Cerebellar nuclear complex (tissue), 1 donor: ENCODE results near the gene PCNX3.

ENCODE experiments used
- DNase-seq, 2 experiments: peaks; one replicate each; lab custom pipeline; 2025; lab: John Stamatoyannopoulos, UW

PCNX3 gene

GRCh38 chr11:65580031-65580692, 35.4 kb upstream of the PCNX3 start:
- no peak for DNase-seq

- DNase-seq: no peak
These were observed 34.8 kb upstream of the PCNX3 start for GRCh38 chr11:65580756-65581155.

DNA sequence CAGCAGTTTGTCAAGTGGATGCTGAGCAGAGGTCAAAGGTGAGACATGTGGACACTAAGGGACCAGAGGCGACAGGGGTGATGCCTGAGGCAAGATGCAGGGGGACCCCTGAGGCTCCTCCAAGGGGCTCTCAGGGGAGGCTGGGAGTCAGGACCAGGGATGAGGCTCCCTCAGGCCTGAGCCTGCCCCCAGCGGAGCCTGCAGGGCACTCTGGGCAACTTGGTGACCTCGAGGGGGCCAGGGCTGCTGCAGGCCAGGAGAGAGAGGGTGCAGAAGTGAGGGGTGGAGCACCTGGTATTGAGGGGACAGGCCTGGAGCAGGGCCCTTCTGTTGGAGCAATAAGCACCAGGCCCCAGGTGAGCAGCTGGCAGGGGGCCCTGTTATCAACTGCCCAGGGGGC, 33.6 kb upstream of the PCNX3 start:
- no peak for DNase-seq

DNA sequence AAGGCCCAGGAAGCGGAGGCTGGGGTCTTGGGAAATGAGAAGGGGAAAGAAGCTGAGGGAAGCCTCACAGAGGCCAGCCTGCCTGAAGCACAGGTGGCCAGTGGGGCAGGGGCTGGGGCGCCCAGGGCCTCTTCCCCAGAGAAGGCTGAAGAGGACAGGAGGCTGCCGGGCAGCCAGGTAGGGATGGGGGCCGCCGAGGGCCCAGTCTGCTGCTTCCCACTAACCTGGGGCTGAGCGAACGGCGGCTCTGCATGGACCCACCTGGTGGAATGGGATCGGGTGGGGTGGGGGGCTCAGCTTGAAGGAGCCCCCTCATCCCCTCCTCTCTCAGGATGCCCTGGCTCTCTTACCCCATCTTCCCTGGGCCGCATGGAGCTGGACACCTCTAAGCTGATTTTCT, 32.0 kb upstream of the PCNX3 start:
- DNase-seq: no peak

DNA sequence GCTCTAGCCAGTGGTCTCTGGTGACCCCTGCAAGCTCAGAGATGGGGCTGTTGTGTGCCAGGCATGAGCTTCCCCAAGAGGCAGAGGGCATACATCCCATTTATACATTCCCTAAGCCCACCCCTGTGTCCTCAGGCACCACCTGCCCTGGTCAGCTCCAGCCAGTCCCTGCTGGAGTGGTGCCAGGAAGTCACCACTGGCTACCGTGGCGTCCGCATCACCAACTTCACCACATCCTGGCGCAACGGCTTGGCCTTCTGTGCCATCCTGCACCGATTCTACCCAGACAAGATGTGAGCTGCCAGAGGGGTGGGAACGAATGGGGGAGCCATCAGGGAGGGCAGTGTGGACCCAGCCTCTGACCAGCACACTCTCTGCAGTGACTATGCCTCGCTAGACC, 31.5 kb upstream of the PCNX3 start:
- no peak for DNase-seq

GRCh38 chr11:65584723-65585171, 30.8 kb upstream of the PCNX3 start:
- DNase-seq: no peak

DNA sequence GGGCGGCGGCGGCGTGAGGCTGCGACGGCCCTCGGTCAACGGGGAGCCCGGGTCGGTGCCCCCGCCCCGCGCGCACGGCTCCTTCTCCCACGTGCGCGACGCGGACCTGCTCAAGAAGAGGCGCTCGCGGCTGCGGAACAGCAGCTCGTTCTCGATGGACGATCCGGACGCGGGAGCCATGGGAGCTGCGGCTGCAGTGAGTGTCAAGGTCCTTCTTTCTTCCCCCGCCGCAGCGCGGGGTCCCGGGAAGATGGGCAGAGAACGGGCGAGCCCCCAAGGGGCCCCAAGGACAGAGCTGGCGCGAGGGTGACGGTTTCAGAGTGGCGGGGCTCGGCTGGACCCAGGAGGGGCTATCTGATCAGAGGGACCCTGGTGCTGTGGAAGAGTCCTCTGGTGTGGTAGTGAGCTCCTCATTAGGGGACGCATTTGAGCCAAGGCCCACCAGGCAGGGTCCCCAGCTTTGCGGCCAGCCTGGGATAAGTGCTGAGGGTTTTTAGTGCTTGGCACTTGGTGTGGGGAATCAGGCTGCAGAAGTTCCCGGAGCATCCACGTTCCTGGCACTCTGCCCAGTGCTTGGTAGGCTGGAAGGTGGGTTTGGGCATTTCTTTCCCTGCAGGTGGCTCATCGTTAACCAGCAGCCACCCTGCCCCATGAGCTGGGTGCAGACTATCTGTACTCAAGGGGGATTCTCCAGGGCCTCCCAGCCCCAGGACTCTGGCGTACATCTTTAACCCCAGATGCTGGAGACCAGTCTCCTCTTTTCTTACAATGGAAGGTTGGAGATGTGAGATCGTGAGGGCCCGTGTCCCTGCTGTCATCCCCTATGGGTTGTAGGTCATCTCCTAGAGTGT, 30.0 kb upstream of the PCNX3 start:
- DNase-seq: no peak

- DNase-seq: no peak
These were observed 29.3 kb upstream of the PCNX3 start for GRCh38 chr11:65586247-65586630.

GRCh38 chr11:65586676-65587075, 28.9 kb upstream of the PCNX3 start:
- no peak for DNase-seq

- no peak for DNase-seq
These were observed 27.1 kb upstream of the PCNX3 start for GRCh38 chr11:65588199-65589054.

- no peak for DNase-seq
These were observed 25.9 kb upstream of the PCNX3 start for GRCh38 chr11:65589444-65590239.

DNA sequence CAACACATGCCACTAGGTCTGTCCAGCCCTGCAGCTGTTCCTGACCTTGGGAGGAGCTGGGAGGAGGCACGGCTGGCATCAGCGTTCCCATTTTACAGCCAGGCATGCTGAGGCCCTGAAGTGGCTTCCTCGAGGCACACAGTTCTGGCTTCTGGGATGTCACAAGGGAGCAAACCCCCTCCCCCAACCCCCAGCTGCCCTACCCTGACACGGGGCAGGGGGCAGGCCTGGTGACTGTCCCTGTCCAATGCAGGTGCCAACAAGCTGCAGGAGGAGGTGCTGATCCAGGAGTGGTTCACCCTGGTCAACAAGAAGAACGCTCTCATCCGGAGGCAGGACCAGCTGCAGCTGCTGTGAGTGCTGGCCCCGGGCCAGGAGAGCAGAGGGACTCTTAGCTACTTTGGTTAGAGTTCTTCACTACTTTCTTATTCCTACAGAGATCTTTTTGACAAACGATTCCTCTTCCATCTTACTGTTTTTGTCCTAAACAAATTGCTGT, 25.3 kb upstream of the PCNX3 start:
- DNase-seq: no peak

DNA sequence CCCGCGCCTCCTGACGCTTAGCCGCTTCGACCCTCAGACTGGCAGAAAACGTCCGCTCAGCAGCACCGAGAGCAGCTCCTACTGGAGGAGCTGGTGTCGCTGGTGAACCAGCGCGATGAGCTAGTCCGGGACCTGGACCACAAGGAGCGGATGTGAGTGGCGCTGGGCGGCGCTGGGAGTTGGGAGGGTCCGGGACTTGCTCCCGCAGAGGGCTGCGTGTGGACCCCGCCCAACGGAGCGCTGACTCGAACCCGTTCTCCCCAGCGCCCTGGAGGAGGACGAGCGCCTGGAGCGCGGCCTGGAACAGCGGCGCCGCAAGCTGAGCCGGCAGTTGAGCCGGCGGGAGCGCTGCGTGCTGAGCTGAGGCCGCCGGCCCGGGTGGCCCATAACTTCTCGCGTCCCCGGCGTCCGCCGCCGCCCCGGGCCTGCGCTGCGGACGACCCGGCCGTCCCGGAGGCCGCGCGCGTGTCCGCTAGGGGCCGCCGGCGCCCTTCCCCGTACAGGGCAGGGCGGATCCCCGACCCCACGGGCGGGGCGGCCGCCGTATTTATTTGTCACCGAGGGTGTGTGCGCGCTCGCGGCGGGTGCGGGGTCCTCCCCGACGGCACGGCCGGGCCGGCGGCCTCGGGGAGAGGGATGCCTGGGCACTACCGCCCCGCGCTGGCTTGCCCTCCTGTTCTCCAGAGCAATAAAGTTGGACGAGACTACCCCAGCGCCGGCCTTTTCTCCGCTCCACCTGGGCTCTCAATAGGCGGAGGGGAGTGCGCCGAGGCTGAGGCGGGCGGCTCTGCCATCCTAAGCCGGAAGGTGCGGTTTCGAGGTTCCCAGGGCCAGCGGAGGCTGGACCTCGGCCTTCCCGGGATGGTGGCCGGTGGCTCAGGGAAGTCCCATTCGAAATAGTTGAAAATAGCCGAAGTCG, 23.4 kb upstream of the PCNX3 start:
- DNase-seq: no peak

GRCh38 chr11:65592858-65593517, 22.6 kb upstream of the PCNX3 start:
- DNase-seq: no peak

DNA sequence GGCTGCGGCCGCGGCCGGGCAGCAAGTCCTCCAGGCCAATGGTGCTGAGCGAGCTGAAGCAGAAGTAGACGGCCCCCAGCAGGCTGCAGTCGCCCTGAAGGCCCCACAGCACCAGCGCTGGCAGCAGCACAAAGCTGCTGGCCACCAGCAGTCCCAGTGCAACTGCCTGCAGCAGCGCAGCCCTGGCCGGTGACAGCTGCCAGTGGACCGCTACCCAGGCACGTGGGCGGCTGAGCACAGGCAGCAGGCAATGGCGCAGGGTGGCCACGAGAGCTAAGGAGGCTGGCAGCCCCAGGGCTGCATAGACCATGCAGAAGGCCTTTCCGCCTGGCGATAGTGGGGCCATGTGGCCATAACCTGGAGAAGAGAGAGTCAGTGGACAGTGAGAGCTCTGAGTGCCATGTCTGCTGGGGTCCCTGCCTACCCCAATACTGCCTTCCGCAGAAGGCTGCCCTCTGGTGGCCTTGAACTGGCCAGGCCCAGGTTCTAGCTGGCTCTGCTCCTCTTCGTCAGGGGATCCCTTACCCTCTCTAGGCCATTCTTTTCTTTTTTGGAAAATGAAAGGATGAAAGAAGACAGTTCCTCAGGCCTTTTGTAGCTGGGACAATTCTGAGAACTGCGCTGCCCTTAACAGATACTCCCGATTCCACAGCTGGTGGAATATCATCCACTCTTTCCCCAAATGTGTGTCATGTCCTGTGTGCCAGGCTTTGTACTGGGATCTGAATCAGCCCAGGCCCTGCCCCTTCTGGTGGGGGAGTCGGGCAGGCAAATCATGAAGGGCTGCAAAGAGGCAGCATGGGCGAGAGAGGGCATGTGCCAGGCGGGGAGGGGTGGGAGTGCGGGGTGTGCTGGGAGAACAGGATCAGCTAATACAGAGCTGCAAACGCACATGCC, 21.8 kb upstream of the PCNX3 start:
- DNase-seq: no peak

DNA sequence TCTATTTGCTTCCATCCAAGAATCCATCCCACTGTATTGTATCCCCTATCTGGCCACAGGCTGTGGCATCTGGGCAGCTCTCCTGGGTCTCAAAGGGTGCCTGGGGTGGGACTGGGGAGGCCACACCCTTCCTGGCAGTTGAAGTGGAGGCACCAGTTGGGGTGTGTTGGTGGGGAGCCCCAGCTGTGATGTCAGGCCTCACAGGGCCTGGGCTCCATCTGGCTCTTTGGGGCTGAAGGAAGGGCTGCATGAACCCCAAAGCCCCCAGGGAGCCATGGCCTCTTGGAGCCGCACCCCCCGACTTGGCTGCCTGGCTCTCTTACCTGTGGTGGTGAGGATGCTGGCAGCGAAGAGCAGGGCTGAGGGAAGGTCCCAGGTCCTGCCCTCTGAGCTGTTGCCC, 20.4 kb upstream of the PCNX3 start:
- DNase-seq: no peak

- no peak for DNase-seq
These were observed 19.9 kb upstream of the PCNX3 start, which contains the start of gene KCNK7 for GRCh38 chr11:65595543-65596281. Gene KCNK7, minus strand, starts transcription at chr11:65595800. Its CDS starts 28 bp downstream, at chr11:65595772.

- DNase-seq: no peak
These were observed 19.1 kb upstream of the PCNX3 start for GRCh38 chr11:65596520-65596919.
